ENCODE data around the gene SUSD5.

GRCh38 chr3:33211444-33211843 is 7.2 kb downstream of the SUSD5 start:
- TF ChIP-seq CTCF (IDR thresholded peaks at IDR 0.05) = no peak
- no peak for TF ChIP-seq POLR2A (IDR thresholded peaks at IDR 0.05)
